Measurements from ENCODE around the gene SH3TC2.

Gene SH3TC2

GRCh38 chr5:148960070-148960769 lies 102.6 kb downstream of the SH3TC2 start:
- Histone ChIP-seq H3K4me3 (ENCODE audit: insufficient read depth, low read depth, low read length) (no peak overlapping the region), H3K36me3 (ENCODE audit: control insufficient read depth, insufficient read depth, low read length) (no peaks in the 10 kb centered on the region), H3K4me1 (ENCODE audit: control insufficient read depth, insufficient read depth, low read length) (peaks cover 5% of the 10 kb centered on the region), H3K27me3 (ENCODE audit: control insufficient read depth, insufficient read depth, low read length, poor library complexity, severe bottlenecking) (no peaks in the 10 kb centered on the region), H3K27ac (ENCODE audit: insufficient read depth, low read depth, low read length, poor library complexity, severe bottlenecking) (no peak overlapping the region), H3K9me3 (ENCODE audit: control insufficient read depth, low read length) (no peaks in the 10 kb centered on the region)
- WGBS, 2 experiments = 87 to 91% methylated on average over 6 of the region's 6 CpGs

GRCh38 chr5:148957591-148958202 lies 105.2 kb downstream of the SH3TC2 start:
- H3K27ac ChIP-seq (ENCODE audit: insufficient read depth, low read depth, low read length, poor library complexity, severe bottlenecking) = no peak overlapping the region

GRCh38 chr5:148956477-148957385 lies 106.1 kb downstream of the SH3TC2 start:
- Histone ChIP-seq H3K27me3 (ENCODE audit: control insufficient read depth, insufficient read depth, low read length, poor library complexity, severe bottlenecking) (no peaks in the 10 kb centered on the region), H3K36me3 (ENCODE audit: control insufficient read depth, insufficient read depth, low read length) (no peaks in the 10 kb centered on the region), H3K27ac (ENCODE audit: insufficient read depth, low read depth, low read length, poor library complexity, severe bottlenecking) (no peak overlapping the region), H3K4me1 (ENCODE audit: control insufficient read depth, insufficient read depth, low read length) (peaks cover 5% of the 10 kb centered on the region), H3K4me3 (ENCODE audit: insufficient read depth, low read depth, low read length) (no peak overlapping the region), H3K9me3 (ENCODE audit: control insufficient read depth, low read length) (no peaks in the 10 kb centered on the region)
- WGBS, 2 experiments = 52 to 60% methylated on average over 3 of the region's 3 CpGs

More at GRCh38 chr5:148957591-148958202, 105.2 kb downstream of the SH3TC2 start:
- 31 to 34% methylated on average over 3 of the region's 3 CpGs for WGBS, 2 experiments
- H3K27me3 ChIP-seq (ENCODE audit: control insufficient read depth, insufficient read depth, low read length, poor library complexity, severe bottlenecking) = no peaks in the 10 kb centered on the region
- peaks cover 5% of the 10 kb centered on the region for H3K4me1 ChIP-seq (ENCODE audit: control insufficient read depth, insufficient read depth, low read length)
- no peaks in the 10 kb centered on the region for H3K36me3 ChIP-seq (ENCODE audit: control insufficient read depth, insufficient read depth, low read length)
- H3K9me3 ChIP-seq (ENCODE audit: control insufficient read depth, low read length) = no peaks in the 10 kb centered on the region
- no peak overlapping the region for H3K4me3 ChIP-seq (ENCODE audit: insufficient read depth, low read depth, low read length)
